GM21619 (cell line): ENCODE results near the gene KRTAP10-4.
"Not testable (repeated sequence)": the region's sequence is repeated elsewhere in the genome, so short reads cannot be mapped to it uniquely, and the experiment has no call there.

Experiments used
- ATAC-seq: cut with Tn5 transposase; IDR thresholded peaks from one replicate; pipeline ENCODE4 v1.9.1; 2021; ENCODE audit not compliant: unreplicated experiment

The KRTAP10-4 gene

GRCh38 chr21:44596068-44596725 lies 22.7 kb downstream of the KRTAP10-4 start:
- no peak for ATAC-seq

- ATAC-seq, result no peak
Measured at GRCh38 chr21:44598061-44598460, 24.5 kb downstream of the KRTAP10-4 start.

GRCh38 chr21:44599264-44600029 lies 25.9 kb downstream of the KRTAP10-4 start:
- no peak for ATAC-seq

GRCh38 chr21:44600118-44600978 lies 26.8 kb downstream of the KRTAP10-4 start, which contains the start of gene KRTAP10-7:
TSS of gene KRTAP10-7 (plus strand) at chr21:44600597. CDS start at chr21:44600622, 25 bp downstream.
- not testable (repeated sequence) for ATAC-seq

- ATAC-seq, result not testable (repeated sequence)
Measured at GRCh38 chr21:44601091-44601490, 27.6 kb downstream of the KRTAP10-4 start.

GRCh38 chr21:44601596-44602462 lies 28.3 kb downstream of the KRTAP10-4 start:
- ATAC-seq, result no peak

GRCh38 chr21:44602463-44602850 lies 28.9 kb downstream of the KRTAP10-4 start:
- ATAC-seq, result no peak

GRCh38 chr21:44603109-44603875 lies 29.8 kb downstream of the KRTAP10-4 start:
- no peak for ATAC-seq

GRCh38 chr21:44603911-44604310 lies 30.4 kb downstream of the KRTAP10-4 start:
- no peak for ATAC-seq

GRCh38 chr21:44606495-44606894 lies 33.0 kb downstream of the KRTAP10-4 start:
- no peak for ATAC-seq

GRCh38 chr21:44609193-44609592 lies 35.7 kb downstream of the KRTAP10-4 start:
- ATAC-seq, result no peak

GRCh38 chr21:44610157-44610843 lies 36.8 kb downstream of the KRTAP10-4 start:
- ATAC-seq, result not testable (repeated sequence)

GRCh38 chr21:44611551-44611950 lies 38.0 kb downstream of the KRTAP10-4 start:
- ATAC-seq, result no peak

- no peak for ATAC-seq
Measured at GRCh38 chr21:44612029-44612486, 38.5 kb downstream of the KRTAP10-4 start, which contains the start of gene KRTAP10-8. TSS of gene KRTAP10-8 (plus strand) at chr21:44612079. CDS start at chr21:44612101, 22 bp downstream.

GRCh38 chr21:44612669-44613229 lies 39.2 kb downstream of the KRTAP10-4 start:
- ATAC-seq, result no peak

- no peak for ATAC-seq
Measured at GRCh38 chr21:44613386-44614155, 40.0 kb downstream of the KRTAP10-4 start.

- ATAC-seq, result no peak
Measured at GRCh38 chr21:44614161-44614631, 40.7 kb downstream of the KRTAP10-4 start.

GRCh38 chr21:44614961-44615391 lies 41.4 kb downstream of the KRTAP10-4 start:
- no peak for ATAC-seq
